ENCODE results near the gene CMTM5. TPM values are rescaled to one million over a fixed set of nuclear protein-coding genes. Genes with fewer than 3 reads are reported as not detected.

The CMTM5 gene
- not detected for polyA plus RNA-seq (2012; ENCODE audit: insufficient read depth, insufficient read length, low read depth)

GRCh38 chr14:23376482-23377197, at the start of gene CMTM5:
Gene CMTM5 (plus strand): TSS chr14:23377046. CDS start chr14:23377252, 206 bp downstream.
- Histone ChIP-seq H3K27me3 (no peaks in the 10 kb centered on the region; the same call in 1 of the 2 replicates), H3K4me1 (no peaks in the 10 kb centered on the region), H3K36me3 (no peaks in the 10 kb centered on the region), H3K9me3 (no peaks in the 10 kb centered on the region), H3K4me3 (ENCODE audit: low read depth, low read length) (no peak within 1 kb of the TSS)
- TF ChIP-seq CTCF (IDR thresholded peaks at IDR 0.05; ENCODE audit: low read depth, low read length) = no peak
- DNase-seq = no peak

- no peaks in the 10 kb centered on the region for H3K9me3 ChIP-seq
- peak; percentile 66 for DNase-seq
- no peak overlapping the region for H3K4me3 ChIP-seq (ENCODE audit: low read depth, low read length)
- TF ChIP-seq CTCF (IDR thresholded peaks at IDR 0.05; ENCODE audit: low read depth, low read length) = peak; percentile 92
- H3K4me1 ChIP-seq = no peaks in the 10 kb centered on the region; the same call in 1 of the 2 replicates
- peaks cover 19% of the 10 kb centered on the region for H3K36me3 ChIP-seq
- H3K27me3 ChIP-seq = peaks cover 5% of the 10 kb centered on the region
Measured at GRCh38 chr14:23327947-23328744, 48.7 kb upstream of the CMTM5 start.

GRCh38 chr14:23335623-23336022, 41.2 kb upstream of the CMTM5 start:
- no peak for TF ChIP-seq CTCF (IDR thresholded peaks at IDR 0.05; ENCODE audit: low read depth, low read length)

GRCh38 chr14:23339506-23340268, 37.2 kb upstream of the CMTM5 start:
- no peaks in the 10 kb centered on the region for H3K4me1 ChIP-seq
- no peak for TF ChIP-seq CTCF (IDR thresholded peaks at IDR 0.05; ENCODE audit: low read depth, low read length)
- no peaks in the 10 kb centered on the region; the same call in 1 of the 2 replicates for H3K9me3 ChIP-seq
- H3K4me3 ChIP-seq (ENCODE audit: low read depth, low read length) = no peak overlapping the region
- H3K27me3 ChIP-seq = peaks cover 11% of the 10 kb centered on the region; the same call in 1 of the 2 replicates
- no peak for DNase-seq
- H3K36me3 ChIP-seq = no peaks in the 10 kb centered on the region

More at GRCh38 chr14:23335623-23336022, 41.2 kb upstream of the CMTM5 start:
- DNase-seq = no peak
- Histone ChIP-seq H3K4me1 (no peaks in the 10 kb centered on the region), H3K27me3 (peaks cover 15% of the 10 kb centered on the region), H3K4me3 (ENCODE audit: low read depth, low read length) (no peak overlapping the region), H3K9me3 (no peaks in the 10 kb centered on the region; the same call in 1 of the 2 replicates), H3K36me3 (no peaks in the 10 kb centered on the region)

GRCh38 chr14:23344481-23344880, 32.4 kb upstream of the CMTM5 start:
- Histone ChIP-seq H3K4me3 (ENCODE audit: low read depth, low read length) (no peak overlapping the region), H3K27me3 (no peaks in the 10 kb centered on the region; the same call in 1 of the 2 replicates), H3K4me1 (no peaks in the 10 kb centered on the region), H3K36me3 (no peaks in the 10 kb centered on the region), H3K9me3 (no peaks in the 10 kb centered on the region; the same call in 1 of the 2 replicates)
- no peak for DNase-seq
- peak; percentile 22; the same call in 1 of the 2 replicates for TF ChIP-seq CTCF (IDR thresholded peaks at IDR 0.05; ENCODE audit: low read depth, low read length)
